ENCODE data around the gene PARD3B. TPM values are rescaled to one million over a fixed set of nuclear protein-coding genes. Genes with fewer than 3 reads are reported as not detected.

The PARD3B gene
- total and polyA plus RNA-seq, 3 experiments from 2014 or later, result 0.11 to 0.26 TPM; not detected in 1

GRCh38 chr2:205245001-205245400 lies 699.7 kb downstream of the PARD3B start:
- Histone ChIP-seq H3K9me3 (ENCODE audit: low read length) (no peaks in the 10 kb centered on the region), H3K4me1 (ENCODE audit: insufficient read depth, low read length) (no peaks in the 10 kb centered on the region), H3K4me3 (ENCODE audit: low read length) (no peak overlapping the region), H3K27me3 (ENCODE audit: insufficient read depth, low read length, poor library complexity, severe bottlenecking) (no peaks in the 10 kb centered on the region), H3K36me3 (ENCODE audit: insufficient read depth, low read length) (no peaks in the 10 kb centered on the region), H3K27ac (ENCODE audit: low read depth, low read length) (no peak overlapping the region)
- no peaks in the 10 kb centered on the region for H3K4me1 Mint-ChIP-seq
- CTCF ChIA-PET, result no interaction called here
- H3K9me3 Mint-ChIP-seq, result no peaks in the 10 kb centered on the region
- no peak overlapping the region for H3K4me3 Mint-ChIP-seq
- POLR2A ChIA-PET, result no interaction called here
- no peak overlapping the region for H3K27ac Mint-ChIP-seq
- DNase-seq, result no peak
- no peaks in the 10 kb centered on the region for H3K36me3 Mint-ChIP-seq
- H3K27me3 Mint-ChIP-seq, result no peaks in the 10 kb centered on the region

- H3K36me3 Mint-ChIP-seq, result no peaks in the 10 kb centered on the region
- H3K27me3 Mint-ChIP-seq, result no peaks in the 10 kb centered on the region
- no peak overlapping the region for H3K4me3 ChIP-seq (ENCODE audit: low read length)
- no peak overlapping the region for H3K27ac Mint-ChIP-seq
- no peaks in the 10 kb centered on the region for H3K4me1 ChIP-seq (ENCODE audit: insufficient read depth, low read length)
- no peaks in the 10 kb centered on the region for H3K9me3 ChIP-seq (ENCODE audit: low read length)
- H3K9me3 Mint-ChIP-seq, result no peaks in the 10 kb centered on the region
- no peaks in the 10 kb centered on the region for H3K4me1 Mint-ChIP-seq
- no peaks in the 10 kb centered on the region for H3K36me3 ChIP-seq (ENCODE audit: insufficient read depth, low read length)
- H3K4me3 Mint-ChIP-seq, result no peak overlapping the region
- ChIA-PET POLR2A (no interaction called here), CTCF (no interaction called here)
- H3K27ac ChIP-seq (ENCODE audit: low read depth, low read length), result no peak overlapping the region
- DNase-seq, result no peak
- no peaks in the 10 kb centered on the region for H3K27me3 ChIP-seq (ENCODE audit: insufficient read depth, low read length, poor library complexity, severe bottlenecking)
These were observed 700.4 kb downstream of the PARD3B start for GRCh38 chr2:205245652-205246051.

GRCh38 chr2:205259121-205259520 lies 713.8 kb downstream of the PARD3B start:
- H3K9me3 Mint-ChIP-seq, result peaks cover 0 to 7% (median 2%) of the 10 kb centered on the region in 5 donors
- no peaks in the 10 kb centered on the region for H3K27me3 ChIP-seq (ENCODE audit: insufficient read depth, low read length, poor library complexity, severe bottlenecking)
- H3K4me1 ChIP-seq (ENCODE audit: insufficient read depth, low read length), result no peaks in the 10 kb centered on the region
- H3K27me3 Mint-ChIP-seq, result peaks cover 0 to 4% of the 10 kb centered on the region in 2 donors
- no peak overlapping the region for H3K4me3 ChIP-seq (ENCODE audit: low read length)
- H3K36me3 Mint-ChIP-seq, result no peaks in the 10 kb centered on the region
- POLR2A ChIA-PET, result no interaction called here
- H3K27ac ChIP-seq (ENCODE audit: low read depth, low read length), result no peak overlapping the region
- no peak for DNase-seq
- CTCF ChIA-PET, result no interaction called here
- H3K4me1 Mint-ChIP-seq, result no peaks in the 10 kb centered on the region
- no peaks in the 10 kb centered on the region for H3K9me3 ChIP-seq (ENCODE audit: low read length)
- no peaks in the 10 kb centered on the region for H3K36me3 ChIP-seq (ENCODE audit: insufficient read depth, low read length)
- no peak overlapping the region for H3K4me3 Mint-ChIP-seq
- H3K27ac Mint-ChIP-seq, result no peak overlapping the region

- DNase-seq, result no peak
- no peak overlapping the region for H3K4me3 ChIP-seq (ENCODE audit: low read length)
- no peaks in the 10 kb centered on the region for H3K4me1 ChIP-seq (ENCODE audit: insufficient read depth, low read length)
- H3K27me3 Mint-ChIP-seq, result peaks cover 0 to 1% of the 10 kb centered on the region in 2 donors
- no peak overlapping the region for H3K4me3 Mint-ChIP-seq
- ChIA-PET CTCF (no interaction called here), POLR2A (no interaction called here)
- peaks cover 0 to 2% (median 0%) of the 10 kb centered on the region in 5 donors for H3K9me3 Mint-ChIP-seq
- H3K36me3 Mint-ChIP-seq, result no peaks in the 10 kb centered on the region
- no peak overlapping the region for H3K27ac Mint-ChIP-seq
- H3K4me1 Mint-ChIP-seq, result no peaks in the 10 kb centered on the region
- no peak overlapping the region for H3K27ac ChIP-seq (ENCODE audit: low read depth, low read length)
- H3K36me3 ChIP-seq (ENCODE audit: insufficient read depth, low read length), result no peaks in the 10 kb centered on the region
- no peaks in the 10 kb centered on the region for H3K27me3 ChIP-seq (ENCODE audit: insufficient read depth, low read length, poor library complexity, severe bottlenecking)
- no peaks in the 10 kb centered on the region for H3K9me3 ChIP-seq (ENCODE audit: low read length)
These were observed 716.3 kb downstream of the PARD3B start for GRCh38 chr2:205261516-205262020.

- ChIA-PET CTCF (no interaction called here), POLR2A (no interaction called here)
- Mint-ChIP-seq H3K4me3 (no peak overlapping the region), H3K4me1 (no peaks in the 10 kb centered on the region), H3K27ac (no peak overlapping the region), H3K9me3 (peaks cover 0 to 2% (median 0%) of the 10 kb centered on the region in 5 donors), H3K36me3 (no peaks in the 10 kb centered on the region), H3K27me3 (no peaks in the 10 kb centered on the region)
- Histone ChIP-seq H3K27me3 (ENCODE audit: insufficient read depth, low read length, poor library complexity, severe bottlenecking) (no peaks in the 10 kb centered on the region), H3K4me1 (ENCODE audit: insufficient read depth, low read length) (no peaks in the 10 kb centered on the region), H3K27ac (ENCODE audit: low read depth, low read length) (no peak overlapping the region), H3K36me3 (ENCODE audit: insufficient read depth, low read length) (no peaks in the 10 kb centered on the region), H3K4me3 (ENCODE audit: low read length) (no peak overlapping the region), H3K9me3 (ENCODE audit: low read length) (no peaks in the 10 kb centered on the region)
- no peak for DNase-seq
These were observed 722.0 kb downstream of the PARD3B start for GRCh38 chr2:205267323-205267722.

DNA sequence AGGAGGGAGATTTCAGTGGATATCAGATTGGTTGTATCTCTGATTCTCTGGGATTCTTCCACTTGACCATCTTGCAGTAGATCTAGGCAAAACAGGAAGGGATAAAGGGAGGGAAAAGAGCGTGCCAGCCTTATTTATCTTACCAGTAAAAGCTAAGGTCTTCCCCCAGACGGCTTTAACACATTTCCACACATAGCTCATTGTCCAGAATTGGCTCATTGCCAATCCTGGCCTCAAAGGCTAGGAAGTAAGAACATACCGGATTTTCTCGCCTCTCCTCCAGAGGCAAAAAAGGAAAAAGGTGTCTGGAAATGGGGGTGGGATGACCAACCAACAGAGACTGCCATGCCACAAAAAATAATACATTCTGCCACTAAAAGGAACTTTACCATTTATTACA lies 725.4 kb downstream of the PARD3B start:
- Histone ChIP-seq H3K27ac (ENCODE audit: low read depth, low read length) (no peak overlapping the region), H3K36me3 (ENCODE audit: insufficient read depth, low read length) (no peaks in the 10 kb centered on the region), H3K4me1 (ENCODE audit: insufficient read depth, low read length) (no peaks in the 10 kb centered on the region), H3K4me3 (ENCODE audit: low read length) (no peak overlapping the region), H3K9me3 (ENCODE audit: low read length) (no peaks in the 10 kb centered on the region), H3K27me3 (ENCODE audit: insufficient read depth, low read length, poor library complexity, severe bottlenecking) (no peaks in the 10 kb centered on the region)
- Mint-ChIP-seq H3K27me3 (no peaks in the 10 kb centered on the region), H3K4me3 (no peak overlapping the region), H3K9me3 (no peaks in the 10 kb centered on the region), H3K36me3 (no peaks in the 10 kb centered on the region), H3K27ac (no peak overlapping the region), H3K4me1 (no peaks in the 10 kb centered on the region)
- POLR2A ChIA-PET, result no interaction called here
- no peak for DNase-seq
- CTCF ChIA-PET, result no interaction called here

GRCh38 chr2:205273148-205273547 lies 727.9 kb downstream of the PARD3B start:
- Histone ChIP-seq H3K36me3 (ENCODE audit: insufficient read depth, low read length) (no peaks in the 10 kb centered on the region), H3K9me3 (ENCODE audit: low read length) (no peaks in the 10 kb centered on the region), H3K4me3 (ENCODE audit: low read length) (no peak overlapping the region), H3K27ac (ENCODE audit: low read depth, low read length) (no peak overlapping the region), H3K27me3 (ENCODE audit: insufficient read depth, low read length, poor library complexity, severe bottlenecking) (no peaks in the 10 kb centered on the region), H3K4me1 (ENCODE audit: insufficient read depth, low read length) (no peaks in the 10 kb centered on the region)
- Mint-ChIP-seq H3K27me3 (peaks cover 0 to under 1% of the 10 kb centered on the region in 2 donors), H3K27ac (no peak overlapping the region), H3K36me3 (no peaks in the 10 kb centered on the region), H3K4me1 (no peaks in the 10 kb centered on the region), H3K4me3 (no peak overlapping the region), H3K9me3 (peaks cover 0 to 3% (median 0%) of the 10 kb centered on the region in 5 donors)
- ChIA-PET CTCF (no interaction called here), POLR2A (no interaction called here)
- no peak for DNase-seq

- peaks cover 0 to 4% (median 0%) of the 10 kb centered on the region in 5 donors for H3K9me3 Mint-ChIP-seq
- Histone ChIP-seq H3K9me3 (ENCODE audit: low read length) (no peaks in the 10 kb centered on the region), H3K27ac (ENCODE audit: low read depth, low read length) (no peak overlapping the region), H3K27me3 (ENCODE audit: insufficient read depth, low read length, poor library complexity, severe bottlenecking) (no peaks in the 10 kb centered on the region), H3K36me3 (ENCODE audit: insufficient read depth, low read length) (no peaks in the 10 kb centered on the region), H3K4me3 (ENCODE audit: low read length) (no peak overlapping the region), H3K4me1 (ENCODE audit: insufficient read depth, low read length) (no peaks in the 10 kb centered on the region)
- peaks cover 0 to 3% of the 10 kb centered on the region in 2 donors for H3K27me3 Mint-ChIP-seq
- no peak overlapping the region for H3K27ac Mint-ChIP-seq
- ChIA-PET POLR2A (no interaction called here), CTCF (no interaction called here)
- no peak for DNase-seq
- no peaks in the 10 kb centered on the region for H3K36me3 Mint-ChIP-seq
- no peaks in the 10 kb centered on the region for H3K4me1 Mint-ChIP-seq
- no peak overlapping the region for H3K4me3 Mint-ChIP-seq
These were observed 728.4 kb downstream of the PARD3B start for GRCh38 chr2:205273627-205274026.

DNA sequence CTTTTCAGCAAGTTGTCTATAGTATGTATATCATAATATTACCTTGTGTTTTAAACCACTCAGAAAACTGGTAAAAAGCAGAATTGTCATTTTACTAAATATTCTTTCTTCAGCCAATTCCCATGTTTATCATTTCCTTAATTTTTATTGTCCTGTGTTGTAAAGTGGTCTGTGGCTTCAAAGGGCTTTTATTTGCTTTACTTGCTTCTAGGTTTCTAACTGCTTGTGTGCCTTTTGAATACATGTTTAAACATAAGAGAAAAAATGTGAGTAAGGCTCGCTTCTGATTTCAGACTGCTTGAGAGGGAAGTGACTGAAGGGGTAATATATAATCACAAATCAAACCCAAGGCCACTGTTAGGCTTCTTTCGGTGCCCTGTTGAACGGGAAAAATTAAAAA lies 729.5 kb downstream of the PARD3B start:
- H3K4me3 Mint-ChIP-seq, result no peak overlapping the region
- H3K27ac Mint-ChIP-seq, result no peak overlapping the region
- Histone ChIP-seq H3K4me1 (ENCODE audit: insufficient read depth, low read length) (no peaks in the 10 kb centered on the region), H3K27me3 (ENCODE audit: insufficient read depth, low read length, poor library complexity, severe bottlenecking) (no peaks in the 10 kb centered on the region), H3K9me3 (ENCODE audit: low read length) (no peaks in the 10 kb centered on the region), H3K4me3 (ENCODE audit: low read length) (no peak overlapping the region), H3K27ac (ENCODE audit: low read depth, low read length) (no peak overlapping the region), H3K36me3 (ENCODE audit: insufficient read depth, low read length) (no peaks in the 10 kb centered on the region)
- H3K4me1 Mint-ChIP-seq, result no peaks in the 10 kb centered on the region
- DNase-seq, result no peak
- peaks cover 0 to 4% of the 10 kb centered on the region in 2 donors for H3K27me3 Mint-ChIP-seq
- H3K9me3 Mint-ChIP-seq, result peaks cover 0 to 4% (median 1%) of the 10 kb centered on the region in 5 donors
- POLR2A ChIA-PET, result no interaction called here
- H3K36me3 Mint-ChIP-seq, result no peaks in the 10 kb centered on the region
- CTCF ChIA-PET, result no interaction called here

Data from CD8-positive, alpha-beta memory T cell (primary cell).